GM20000 (cell line): ENCODE results near the gene NT5DC1.
"Not testable (repeated sequence)": the region's sequence is repeated elsewhere in the genome, so short reads cannot be mapped to it uniquely, and the experiment has no call there.

ENCODE experiments used
- DNase-seq: peaks from one replicate; pipeline ENCODE4 v3.0.0; 2012; ENCODE audit warnings: low spot score
- CTCF ChIP-seq: IDR thresholded peaks from 2 replicates; pipeline ENCODE4 v1.5.1; 2012; ENCODE audit warnings: mild to moderate bottlenecking, control low read depth; ENCODE audit errors: extremely low read depth, missing control alignments

The NT5DC1 gene

GRCh38 chr6:116094041-116094440, 6.6 kb upstream of the NT5DC1 start:
- no peak for TF ChIP-seq CTCF
- DNase-seq: no peak

GRCh38 chr6:116096048-116096759, 4.4 kb upstream of the NT5DC1 start:
- DNase-seq: not testable (repeated sequence)

GRCh38 chr6:116096979-116097816, 3.5 kb upstream of the NT5DC1 start:
- TF ChIP-seq CTCF: no peak

GRCh38 chr6:116099036-116099435, 1.6 kb upstream of the NT5DC1 start:
- no peak for DNase-seq
- no peak for TF ChIP-seq CTCF

More at GRCh38 chr6:116096979-116097816, 3.5 kb upstream of the NT5DC1 start:
- DNase-seq: no peak

GRCh38 chr6:116101302-116101718, 657 bp downstream of the NT5DC1 start:
- DNase-seq: no peak
- TF ChIP-seq CTCF: no peak

GRCh38 chr6:116101790-116102189, 1.1 kb downstream of the NT5DC1 start:
- no peak for DNase-seq
- no peak for TF ChIP-seq CTCF

- no peak for DNase-seq
- TF ChIP-seq CTCF: no peak
Observed at GRCh38 chr6:116102873-116103272, 2.2 kb downstream of the NT5DC1 start.
